Spinal cord (tissue), 10 donors: ENCODE results near the gene KCNQ1. TPM values are rescaled to one million over a fixed set of nuclear protein-coding genes. Genes with fewer than 3 reads are reported as not detected.
A peak's percentile ranks its signal among the peaks of the same experiment; 100 is the strongest.

Source experiments
- DNase-seq, 6 donors: peaks; one replicate each; pipeline versions ENCODE4 v3.0.0 to v3.0.0-alpha.2; 2013 to 2015; ENCODE audit warnings: low spot score in 6 of 6, low read depth in 4 of 6
- H3K27ac ChIP-seq: one replicate; pipeline ENCODE4 v1.5.1; 2013; ENCODE audit warnings: low read depth, low read length, control low read depth
- H3K27me3 ChIP-seq: one replicate; pipeline ENCODE4 v1.6.1; 2013; ENCODE audit warnings: low read length; ENCODE audit not compliant: control insufficient read depth, insufficient read depth
- H3K36me3 ChIP-seq: one replicate; pipeline ENCODE4 v1.6.1; 2013; ENCODE audit warnings: low read length; ENCODE audit not compliant: control insufficient read depth, insufficient read depth
- H3K4me1 ChIP-seq: one replicate; pipeline ENCODE4 v1.6.1; 2013; ENCODE audit warnings: low read length; ENCODE audit not compliant: control insufficient read depth, insufficient read depth
- H3K4me3 ChIP-seq: one replicate; pipeline ENCODE4 v1.5.1; 2013; ENCODE audit warnings: low read depth, low read length, control low read depth
- H3K9me3 ChIP-seq: one replicate; pipeline ENCODE4 v1.6.1; 2013; ENCODE audit warnings: low read length; ENCODE audit not compliant: control insufficient read depth, insufficient read depth
- WGBS: methylation state at CpG from one replicate; pipeline ENCODE4 v1.1.5; 2013; ENCODE audit warnings: missing lambda C conversion rate; ENCODE audit not compliant: insufficient coverage; 5-methylcytosine and 5-hydroxymethylcytosine counted together
- polyA plus RNA-seq, 2 donors: library from polyadenylated mRNA; unstranded; fragments of 120-200 nt; gene quantifications; one replicate each; pipeline ENCODE4 v1.2.1, GENCODE V29; 2013; ENCODE audit not compliant: insufficient read length in 2 of 2
- total RNA-seq, 2 donors: library from RNA; depleted of rRNA in 1 of 2; stranded (reverse); fragments of 120-200 nt in 1 of 2; fragments of >200 nt in 1 of 2; gene quantifications; one replicate each; pipeline versions ENCODE4 v1.2.3 to v1.2.4, GENCODE V29; 2013 to 2014
- donor health status: healthy.

KCNQ1 gene
- total and polyA plus RNA-seq, 4 donors = 0.83 to 3.1 (median 2.1) TPM

GRCh38 chr11:2713661-2714462, 269.1 kb downstream of the KCNQ1 start:
- DNase-seq = peak in 1 of 6 donors; percentile 33
- H3K4me1 ChIP-seq = peaks cover 24% of the 10 kb centered on the region
- H3K27me3 ChIP-seq = no peaks in the 10 kb centered on the region
- 70% methylated on average over 18 of the region's 26 CpGs for WGBS
- no peaks in the 10 kb centered on the region for H3K36me3 ChIP-seq
- no peak overlapping the region for H3K4me3 ChIP-seq
- H3K27ac ChIP-seq = peak overlapping the region; percentile 81
- H3K9me3 ChIP-seq = peaks cover 2% of the 10 kb centered on the region

DNA sequence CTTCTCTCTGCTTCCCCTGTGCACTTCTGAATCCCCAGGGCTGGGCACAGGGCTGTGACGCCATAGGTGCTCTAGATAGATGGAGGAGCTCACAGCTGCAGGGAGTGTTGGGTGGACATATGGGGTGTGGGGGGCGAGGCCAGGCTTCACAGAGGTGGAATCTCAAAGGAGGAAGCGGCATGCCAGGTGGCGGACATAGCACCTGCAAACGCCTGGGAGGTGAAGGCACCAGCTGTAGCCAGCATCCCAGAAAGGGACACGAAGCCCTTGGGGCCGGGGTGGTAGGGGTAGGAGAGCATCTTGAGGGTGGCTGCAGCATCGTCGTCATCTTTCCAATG, 269.6 kb downstream of the KCNQ1 start:
- H3K27me3 ChIP-seq = no peaks in the 10 kb centered on the region
- 96% methylated on average over 9 of the region's 9 CpGs for WGBS
- H3K27ac ChIP-seq = no peak overlapping the region
- H3K9me3 ChIP-seq = peaks cover 2% of the 10 kb centered on the region
- peaks cover 20% of the 10 kb centered on the region for H3K4me1 ChIP-seq
- no peak for DNase-seq
- H3K4me3 ChIP-seq = no peak overlapping the region
- H3K36me3 ChIP-seq = no peaks in the 10 kb centered on the region

DNA sequence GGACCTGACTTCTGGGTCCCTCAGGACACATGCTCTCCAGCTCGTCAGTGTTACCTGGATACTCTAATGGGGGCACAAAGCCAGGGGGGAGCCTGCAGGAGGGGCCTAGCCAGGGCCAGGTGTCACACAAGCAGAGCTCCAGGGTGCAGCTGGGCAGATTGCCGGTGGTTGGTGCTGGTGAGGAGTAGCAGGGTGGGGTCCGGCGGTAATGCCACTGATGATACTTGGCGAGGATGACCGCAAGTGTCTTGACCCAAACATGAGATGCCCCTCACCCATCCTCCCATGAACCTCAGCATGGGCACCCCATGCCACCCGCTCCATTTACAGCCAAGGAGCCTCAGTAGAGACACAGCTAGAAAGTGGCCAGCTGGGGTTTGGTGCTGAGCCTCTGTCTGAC, 270.1 kb downstream of the KCNQ1 start:
- no peak overlapping the region for H3K27ac ChIP-seq
- no peak overlapping the region for H3K4me3 ChIP-seq
- H3K27me3 ChIP-seq = no peaks in the 10 kb centered on the region
- peaks cover 2% of the 10 kb centered on the region for H3K9me3 ChIP-seq
- DNase-seq = no peak
- H3K4me1 ChIP-seq = peaks cover 20% of the 10 kb centered on the region
- WGBS = 94% methylated on average over 7 of the region's 7 CpGs
- no peaks in the 10 kb centered on the region for H3K36me3 ChIP-seq

GRCh38 chr11:2715716-2716350, 271.0 kb downstream of the KCNQ1 start:
- Histone ChIP-seq H3K27me3 (no peaks in the 10 kb centered on the region), H3K4me3 (no peak overlapping the region), H3K36me3 (no peaks in the 10 kb centered on the region), H3K9me3 (no peaks in the 10 kb centered on the region), H3K4me1 (peaks cover 28% of the 10 kb centered on the region), H3K27ac (no peak overlapping the region)
- no peak for DNase-seq
- 67% methylated on average over 11 of the region's 15 CpGs for WGBS

DNA sequence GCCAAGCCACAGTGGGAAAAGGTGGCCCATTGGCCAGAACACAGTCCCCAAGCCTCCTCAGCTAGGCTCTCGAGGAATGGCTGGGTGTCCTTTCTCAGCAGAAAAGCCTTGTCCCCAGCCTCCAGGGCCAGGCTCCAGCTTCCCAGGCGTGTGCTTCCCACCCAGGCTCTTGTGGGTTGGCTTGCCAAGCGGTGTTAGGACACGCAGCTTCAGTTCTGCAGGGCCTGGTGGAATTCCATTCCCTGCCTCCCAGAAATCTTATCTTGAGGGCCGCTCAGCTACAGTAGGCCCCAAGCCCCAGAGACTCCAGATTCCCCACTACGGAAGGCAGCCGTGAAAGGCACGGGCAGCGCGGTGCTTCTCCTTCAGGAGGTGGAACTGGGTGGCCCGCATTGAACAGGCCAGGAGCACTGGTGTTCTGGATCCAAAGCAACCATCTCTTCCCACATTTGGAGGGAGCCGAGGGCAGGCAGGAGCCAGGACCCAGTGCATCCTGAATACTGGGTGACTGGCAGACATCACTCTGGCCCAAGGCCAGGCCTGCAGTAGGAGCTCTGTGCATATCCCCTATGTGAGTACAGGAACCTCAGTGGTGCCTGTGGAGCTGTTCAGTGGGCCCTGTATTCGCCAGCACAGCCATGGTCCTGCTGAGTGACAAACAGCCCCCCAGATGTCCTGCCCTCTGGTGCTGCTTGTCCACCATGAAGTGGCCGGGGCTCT, 271.7 kb downstream of the KCNQ1 start:
- H3K36me3 ChIP-seq = no peaks in the 10 kb centered on the region
- H3K4me3 ChIP-seq = no peak overlapping the region
- H3K27me3 ChIP-seq = no peaks in the 10 kb centered on the region
- DNase-seq = no peak
- no peaks in the 10 kb centered on the region for H3K9me3 ChIP-seq
- H3K4me1 ChIP-seq = peaks cover 35% of the 10 kb centered on the region
- H3K27ac ChIP-seq = no peak overlapping the region
- 92% methylated on average over 14 of the region's 14 CpGs for WGBS

GRCh38 chr11:2717561-2718325, 272.9 kb downstream of the KCNQ1 start:
- H3K36me3 ChIP-seq = no peaks in the 10 kb centered on the region
- H3K9me3 ChIP-seq = no peaks in the 10 kb centered on the region
- H3K4me3 ChIP-seq = no peak overlapping the region
- H3K27me3 ChIP-seq = no peaks in the 10 kb centered on the region
- 80% methylated on average over 18 of the region's 22 CpGs for WGBS
- H3K4me1 ChIP-seq = peaks cover 45% of the 10 kb centered on the region
- peak in 1 of 6 donors; percentile 48 for DNase-seq
- no peak overlapping the region for H3K27ac ChIP-seq

DNA sequence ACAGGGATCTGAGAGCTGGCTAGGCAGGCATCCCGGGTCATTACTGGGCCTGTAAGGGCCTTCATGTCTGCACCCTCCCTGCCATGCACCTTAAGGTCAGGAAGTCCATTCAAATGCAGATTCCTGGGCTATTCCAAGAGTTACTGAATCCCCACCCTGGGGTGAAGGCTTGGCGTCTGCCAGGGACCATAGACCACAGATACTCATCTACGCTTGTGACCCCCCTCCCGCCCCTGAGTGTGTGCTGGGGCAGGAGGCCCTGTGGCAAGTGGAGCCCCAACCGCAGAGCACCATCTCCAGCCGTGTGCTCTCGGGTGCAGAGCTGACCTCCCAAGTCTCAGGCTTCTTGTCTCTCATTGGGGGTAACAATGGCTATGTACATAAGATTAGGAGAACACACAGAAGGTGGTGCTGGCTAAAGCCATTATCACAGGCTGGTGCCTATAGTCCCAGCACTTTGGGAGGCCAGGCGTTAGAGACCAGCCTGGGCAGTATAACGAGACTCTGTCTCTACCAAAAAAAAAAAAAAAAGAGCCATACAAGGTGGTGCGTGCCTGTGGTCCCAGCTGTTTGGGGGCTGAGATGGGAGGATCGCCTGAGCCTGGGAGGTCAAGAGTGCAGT, 274.1 kb downstream of the KCNQ1 start:
- Histone ChIP-seq H3K27ac (no peak overlapping the region), H3K36me3 (no peaks in the 10 kb centered on the region), H3K27me3 (no peaks in the 10 kb centered on the region), H3K9me3 (no peaks in the 10 kb centered on the region), H3K4me3 (no peak overlapping the region), H3K4me1 (peaks cover 40% of the 10 kb centered on the region)
- DNase-seq = no peak
- 73% methylated on average over 7 of the region's 11 CpGs for WGBS

DNA sequence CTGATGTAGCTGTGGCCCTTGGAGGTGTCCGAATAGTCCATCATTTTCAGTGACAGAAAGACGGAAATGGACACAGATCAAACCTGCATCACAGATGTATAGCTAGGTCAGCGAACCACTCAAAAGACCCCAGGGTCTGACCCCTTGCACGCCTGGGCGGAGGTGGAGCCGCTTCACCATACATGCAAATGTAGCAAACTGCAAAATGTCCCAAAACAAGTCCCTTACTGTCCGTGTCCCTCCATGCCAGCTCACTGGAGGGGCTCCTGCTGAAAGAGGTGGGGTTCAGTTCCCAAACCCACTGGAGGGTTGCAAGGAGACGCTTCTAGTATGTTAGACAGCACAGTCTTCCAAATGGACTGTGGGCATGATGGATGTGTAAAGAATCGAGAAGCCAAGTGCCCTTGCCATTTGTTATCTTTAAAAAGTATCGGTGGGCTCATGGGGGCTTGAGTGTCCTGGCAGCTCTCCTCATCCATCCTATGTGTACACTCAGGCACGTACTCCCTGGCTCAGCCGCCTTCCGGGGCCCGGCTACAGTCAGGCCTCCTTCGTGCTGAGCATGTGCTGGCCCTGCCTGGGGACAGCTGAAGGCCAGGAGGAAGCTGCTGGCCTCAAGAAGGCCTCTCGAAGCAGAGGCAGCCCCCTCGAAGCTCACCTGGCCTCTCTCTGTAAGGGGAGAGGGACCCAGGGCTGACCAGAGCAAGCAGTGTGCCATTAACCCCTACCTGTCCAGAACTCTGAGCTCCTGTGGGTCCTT, 275.2 kb downstream of the KCNQ1 start:
- no peak overlapping the region for H3K4me3 ChIP-seq
- no peaks in the 10 kb centered on the region for H3K9me3 ChIP-seq
- H3K27ac ChIP-seq = no peak overlapping the region
- H3K4me1 ChIP-seq = peaks cover 35% of the 10 kb centered on the region
- WGBS = 82% methylated on average over 13 of the region's 17 CpGs
- H3K36me3 ChIP-seq = no peaks in the 10 kb centered on the region
- no peaks in the 10 kb centered on the region for H3K27me3 ChIP-seq
- no peak for DNase-seq
